NCI-H2196 (cell line): ENCODE results near the gene JSRP1.
A peak's percentile ranks its signal among the peaks of the same experiment; 100 is the strongest.

ENCODE experiments used
- DNase-seq: peaks from one replicate; lab custom pipeline; 2025; ENCODE audit not compliant: unreplicated experiment; lab: John Stamatoyannopoulos, UW

The JSRP1 gene

GRCh38 chr19:2247433-2248101, 8.7 kb downstream of the JSRP1 start:
- no peak for DNase-seq

GRCh38 chr19:2246801-2247361, 9.3 kb downstream of the JSRP1 start:
- peak; percentile 75 for DNase-seq

GRCh38 chr19:2246014-2246620, 10.1 kb downstream of the JSRP1 start:
- no peak for DNase-seq

- DNase-seq: no peak
Observed at GRCh38 chr19:2245273-2245672, 10.9 kb downstream of the JSRP1 start.

GRCh38 chr19:2244486-2244885, 11.7 kb downstream of the JSRP1 start:
- no peak for DNase-seq

- no peak for DNase-seq
Observed at GRCh38 chr19:2244125-2244411, 12.1 kb downstream of the JSRP1 start.

GRCh38 chr19:2243274-2244124, 12.7 kb downstream of the JSRP1 start:
- DNase-seq: no peak

- no peak for DNase-seq
Observed at GRCh38 chr19:2242816-2243215, 13.4 kb downstream of the JSRP1 start.

GRCh38 chr19:2242092-2242537, 14.1 kb downstream of the JSRP1 start:
- no peak for DNase-seq

- no peak for DNase-seq
Observed at GRCh38 chr19:2240881-2241760, 15.1 kb downstream of the JSRP1 start.

- DNase-seq: no peak
Observed at GRCh38 chr19:2239771-2240770, 16.1 kb downstream of the JSRP1 start.

- DNase-seq: no peak
Observed at GRCh38 chr19:2239173-2239572, 17.0 kb downstream of the JSRP1 start.

GRCh38 chr19:2237869-2238153, 18.4 kb downstream of the JSRP1 start:
- no peak for DNase-seq

- DNase-seq: no peak
Observed at GRCh38 chr19:2237051-2237868, 19.0 kb downstream of the JSRP1 start.

GRCh38 chr19:2236314-2237050, 19.7 kb downstream of the JSRP1 start, which contains the start of the genes PLEKHJ1 and SF3A2:
TSS of gene PLEKHJ1 (minus strand) at chr19:2236329. CDS start at chr19:2236248, 81 bp downstream.
TSS of gene SF3A2 (plus strand) at chr19:2236824. CDS start at chr19:2243419, 6,595 bp downstream.
- DNase-seq: peak; percentile 97

- no peak for DNase-seq
Observed at GRCh38 chr19:2236064-2236313, 20.2 kb downstream of the JSRP1 start.

- DNase-seq: peak; percentile 58
Observed at GRCh38 chr19:2235381-2236063, 20.7 kb downstream of the JSRP1 start.

- DNase-seq: peak; percentile 58
Observed at GRCh38 chr19:2234996-2235380, 21.2 kb downstream of the JSRP1 start.
